ENCODE data around the gene NPHP1. TPM values are rescaled to one million over a fixed set of nuclear protein-coding genes. Genes with fewer than 3 reads are reported as not detected.
"Not testable (repeated sequence)": the region's sequence is repeated elsewhere in the genome, so short reads cannot be mapped to it uniquely, and the experiment has no call there.

Gene NPHP1
- total RNA-seq, 2 experiments from 2014 or later: 2.2 to 2.8 TPM

DNA sequence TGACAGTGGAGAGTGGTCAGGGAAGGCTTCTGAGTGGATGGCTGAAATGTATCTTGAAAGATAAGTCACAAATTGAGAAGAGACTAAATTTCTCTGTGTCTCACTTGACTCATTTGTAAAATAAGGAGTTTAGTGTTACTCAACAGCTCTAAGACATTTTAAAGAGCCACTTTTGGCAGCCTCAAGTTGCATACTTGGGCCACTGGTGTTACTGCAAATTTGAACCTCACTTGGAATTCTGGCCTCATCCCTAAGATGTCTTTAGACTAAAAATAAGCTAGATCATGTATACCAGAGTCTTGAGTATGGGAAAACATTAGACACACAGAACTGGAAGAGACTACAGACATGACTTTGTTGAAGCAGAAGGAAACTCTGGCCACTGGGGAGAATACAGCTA, 12.0 kb upstream of the NPHP1 start:
- CTCF ChIA-PET: interaction anchor here (0.8 kb wide), 1 partner anchor 59 kb away, joined by 3 read pairs; no protein-coding TSS in a partner anchor
- Mint-ChIP-seq H3K36me3 (ENCODE audit: low read depth) (peaks cover 3% of the 10 kb centered on the region), H3K27me3 (peaks cover 37% of the 10 kb centered on the region), H3K4me3 (no peak overlapping the region), H3K9me3 (ENCODE audit: low read depth) (peaks cover 3% of the 10 kb centered on the region), H3K4me1 (peaks cover 2% of the 10 kb centered on the region), H3K27ac (no peak overlapping the region)
- intact Hi-C loops (cut with DNase I, micrococcal nuclease): no loop called here
- DNase-seq: no peak
- POLR2A ChIA-PET: no interaction called here
- no peak for ATAC-seq

DNA sequence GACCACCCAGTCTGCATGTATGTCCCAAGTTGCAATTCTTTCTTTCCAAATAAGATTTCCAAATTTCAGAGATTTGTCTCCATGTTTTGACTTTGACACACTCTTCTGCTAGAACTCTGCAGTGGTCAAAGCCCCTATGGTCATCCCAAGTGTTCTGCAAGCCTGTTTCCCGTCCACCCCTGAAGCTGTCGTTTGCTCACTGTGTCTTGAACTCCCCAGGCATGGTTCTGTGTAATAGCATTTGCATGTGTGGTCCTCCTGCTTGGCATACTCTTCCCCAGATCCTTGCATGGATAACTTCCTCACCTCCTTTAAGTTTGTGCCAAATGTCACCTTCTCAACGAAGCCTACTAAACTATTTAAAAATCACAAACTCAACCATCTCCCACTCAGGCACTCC, 11.4 kb upstream of the NPHP1 start:
- H3K4me1 Mint-ChIP-seq: peaks cover 5% of the 10 kb centered on the region
- H3K36me3 Mint-ChIP-seq (ENCODE audit: low read depth): peaks cover 5% of the 10 kb centered on the region
- ChIA-PET CTCF (no interaction called here), POLR2A (no interaction called here)
- intact Hi-C loops (cut with DNase I, micrococcal nuclease): no loop called here
- no peak overlapping the region for H3K27ac Mint-ChIP-seq
- H3K9me3 Mint-ChIP-seq (ENCODE audit: low read depth): peaks cover 3% of the 10 kb centered on the region
- H3K27me3 Mint-ChIP-seq: peaks cover 35% of the 10 kb centered on the region
- H3K4me3 Mint-ChIP-seq: no peak overlapping the region
- no peak for DNase-seq
- no peak for ATAC-seq

DNA sequence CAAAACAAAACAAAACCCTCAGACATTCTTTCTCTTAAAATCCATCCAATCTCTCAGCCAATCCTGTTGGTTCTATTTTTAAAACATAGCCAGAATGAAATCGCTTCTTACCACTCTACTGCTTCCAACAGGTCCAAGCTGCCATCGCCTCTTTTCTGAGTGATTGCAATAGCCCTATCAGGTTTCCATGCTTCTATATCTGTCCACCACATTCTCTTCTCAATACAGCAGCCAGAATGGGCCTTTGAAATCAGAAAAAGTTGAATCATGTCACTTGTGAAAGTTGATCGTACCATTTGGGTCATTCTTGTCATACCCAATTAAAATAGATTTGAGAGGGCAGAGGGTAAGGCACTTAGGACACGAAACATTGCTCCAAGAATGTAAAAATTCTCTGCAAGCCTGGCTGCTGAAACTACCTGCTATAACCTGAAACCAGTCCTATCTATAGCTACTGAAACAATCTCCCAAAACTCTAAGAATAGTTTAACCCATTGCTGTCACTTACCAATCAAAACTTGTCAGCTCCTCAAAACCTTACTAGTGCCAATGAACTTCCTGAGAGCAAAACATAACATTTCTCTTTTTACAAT, 10.8 kb upstream of the NPHP1 start:
- Mint-ChIP-seq H3K36me3 (ENCODE audit: low read depth) (peaks cover 5% of the 10 kb centered on the region), H3K4me1 (peaks cover 5% of the 10 kb centered on the region), H3K27me3 (peaks cover 33% of the 10 kb centered on the region), H3K9me3 (ENCODE audit: low read depth) (peaks cover 3% of the 10 kb centered on the region), H3K27ac (no peak overlapping the region), H3K4me3 (no peak overlapping the region)
- intact Hi-C loops (cut with DNase I, micrococcal nuclease): no loop called here
- no peak for ATAC-seq
- DNase-seq: no peak
- ChIA-PET POLR2A (no interaction called here), CTCF (no interaction called here)

DNA sequence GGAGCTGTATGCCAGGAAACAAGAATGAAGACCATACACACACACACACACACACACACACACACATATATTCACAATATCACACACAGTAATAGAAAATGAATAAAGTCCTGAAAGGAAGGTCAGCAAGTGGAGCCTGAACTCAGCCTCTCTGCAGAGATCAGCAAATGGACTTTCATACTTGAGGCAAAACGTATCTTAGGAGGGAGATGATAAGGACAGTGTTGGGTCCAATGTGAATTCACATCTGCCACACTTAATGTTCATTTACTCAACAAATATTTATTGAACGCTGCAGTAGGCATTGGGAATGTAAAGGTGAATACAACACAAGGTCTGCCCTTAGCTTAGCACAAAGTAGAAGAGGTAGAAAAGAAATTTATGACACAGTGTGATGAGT, 10.3 kb upstream of the NPHP1 start:
- Mint-ChIP-seq H3K27me3 (peaks cover 33% of the 10 kb centered on the region), H3K4me3 (no peak overlapping the region), H3K9me3 (ENCODE audit: low read depth) (peaks cover 3% of the 10 kb centered on the region), H3K27ac (no peak overlapping the region), H3K36me3 (ENCODE audit: low read depth) (peaks cover 8% of the 10 kb centered on the region), H3K4me1 (peaks cover 7% of the 10 kb centered on the region)
- intact Hi-C loops (cut with DNase I, micrococcal nuclease): no loop called here
- no peak for ATAC-seq
- ChIA-PET POLR2A (no interaction called here), CTCF (no interaction called here)
- no peak for DNase-seq

DNA sequence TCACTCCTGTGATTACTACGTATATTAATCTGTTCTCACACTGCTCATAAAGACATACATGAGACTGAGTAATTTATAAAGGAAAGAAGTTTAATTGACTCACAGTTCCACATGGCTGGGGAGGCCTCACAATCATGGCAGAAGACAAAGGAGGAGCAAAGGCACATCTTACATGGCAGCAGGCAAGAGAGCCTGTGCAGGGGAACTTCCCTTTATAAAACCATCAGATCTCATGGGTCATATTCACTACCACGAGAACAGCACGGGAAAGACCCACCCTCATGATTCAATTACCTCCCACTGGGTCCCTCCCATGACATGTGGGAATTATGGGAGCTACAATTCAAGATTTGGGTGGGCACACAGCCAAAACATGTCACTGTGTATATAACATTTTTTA, 8.7 kb upstream of the NPHP1 start:
- H3K36me3 Mint-ChIP-seq (ENCODE audit: low read depth): peaks cover 20% of the 10 kb centered on the region
- DNase-seq; intact Hi-C loops (cut with DNase I, micrococcal nuclease); POLR2A ChIA-PET; ATAC-seq; H3K4me3 Mint-ChIP-seq; H3K9me3 Mint-ChIP-seq (ENCODE audit: low read depth); CTCF ChIA-PET; H3K27ac Mint-ChIP-seq: not testable (repeated sequence)
- peaks cover 16% of the 10 kb centered on the region for H3K4me1 Mint-ChIP-seq
- H3K27me3 Mint-ChIP-seq: peaks cover 19% of the 10 kb centered on the region

DNA sequence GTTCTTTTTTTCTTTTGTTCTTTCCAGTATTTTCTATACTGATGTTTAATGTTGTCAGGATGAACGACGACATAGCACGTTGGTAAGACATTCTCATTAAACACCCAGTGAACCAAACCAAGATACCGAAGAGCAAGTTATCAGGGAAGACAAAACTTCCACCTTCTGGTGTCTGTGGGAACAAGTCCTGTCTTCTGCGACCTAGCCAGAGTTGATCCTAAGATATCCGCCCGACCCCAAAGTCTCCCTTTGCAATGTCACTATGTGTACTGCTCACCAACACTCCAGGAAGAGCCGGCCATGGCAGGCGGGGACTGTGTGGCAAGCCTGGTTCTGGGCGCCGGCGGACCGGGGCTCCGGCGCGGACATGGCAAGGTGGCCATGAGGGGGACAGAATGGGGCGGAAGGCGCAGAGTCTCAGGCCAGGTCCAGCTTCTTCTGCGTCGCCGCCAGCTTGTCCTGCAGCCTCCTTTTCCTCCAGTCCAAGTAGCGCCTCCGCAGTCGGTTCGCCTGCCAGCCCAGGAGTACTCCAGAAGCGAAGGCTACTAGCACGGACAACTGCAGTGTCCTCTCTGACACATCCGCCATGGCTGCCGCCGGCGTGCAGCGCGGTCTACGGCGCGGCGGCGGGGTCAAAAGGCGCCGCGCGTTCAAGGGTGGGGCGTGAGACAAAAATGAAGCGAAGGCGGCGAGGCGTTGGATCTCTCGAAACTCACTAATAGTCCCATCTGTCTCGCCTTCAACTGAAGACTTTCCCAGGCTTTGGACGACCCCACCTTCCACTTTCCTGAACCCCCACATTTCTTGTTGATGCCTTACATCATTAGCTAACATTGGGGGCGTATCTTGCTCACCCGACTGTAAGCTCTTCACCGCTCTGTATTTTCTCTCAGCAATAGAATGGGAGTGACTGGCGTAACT, 7.4 kb upstream of the NPHP1 start, which contains the start of gene MTLN:
MTLN (minus strand) TSS at position 610 of the 921 bp plus-strand sequence; CDS start at position 588, 22 bp downstream.
- H3K4me3 Mint-ChIP-seq: peak within 1 kb of the TSS; percentile 96
- peaks cover 3% of the 10 kb centered on the region for H3K9me3 Mint-ChIP-seq (ENCODE audit: low read depth)
- ATAC-seq (peak; percentile 93), DNase-seq (peak; percentile 85)
- H3K4me1 Mint-ChIP-seq: peaks cover 16% of the 10 kb centered on the region
- H3K27me3 Mint-ChIP-seq: peaks cover 12% of the 10 kb centered on the region
- peaks cover 20% of the 10 kb centered on the region for H3K36me3 Mint-ChIP-seq (ENCODE audit: low read depth)
- intact Hi-C loops (cut with DNase I, micrococcal nuclease): loop anchor here in 1 of 2 experiments (1.0 kb wide), 1 partner anchor 8 kb away; no protein-coding TSS in a partner anchor
- ChIA-PET POLR2A (no interaction called here), CTCF (interaction anchor here (0.6 kb wide), 1 partner anchor 57 kb away, joined by 3 read pairs; no protein-coding TSS in a partner anchor)
- peak within 1 kb of the TSS; percentile 95 for H3K27ac Mint-ChIP-seq

DNA sequence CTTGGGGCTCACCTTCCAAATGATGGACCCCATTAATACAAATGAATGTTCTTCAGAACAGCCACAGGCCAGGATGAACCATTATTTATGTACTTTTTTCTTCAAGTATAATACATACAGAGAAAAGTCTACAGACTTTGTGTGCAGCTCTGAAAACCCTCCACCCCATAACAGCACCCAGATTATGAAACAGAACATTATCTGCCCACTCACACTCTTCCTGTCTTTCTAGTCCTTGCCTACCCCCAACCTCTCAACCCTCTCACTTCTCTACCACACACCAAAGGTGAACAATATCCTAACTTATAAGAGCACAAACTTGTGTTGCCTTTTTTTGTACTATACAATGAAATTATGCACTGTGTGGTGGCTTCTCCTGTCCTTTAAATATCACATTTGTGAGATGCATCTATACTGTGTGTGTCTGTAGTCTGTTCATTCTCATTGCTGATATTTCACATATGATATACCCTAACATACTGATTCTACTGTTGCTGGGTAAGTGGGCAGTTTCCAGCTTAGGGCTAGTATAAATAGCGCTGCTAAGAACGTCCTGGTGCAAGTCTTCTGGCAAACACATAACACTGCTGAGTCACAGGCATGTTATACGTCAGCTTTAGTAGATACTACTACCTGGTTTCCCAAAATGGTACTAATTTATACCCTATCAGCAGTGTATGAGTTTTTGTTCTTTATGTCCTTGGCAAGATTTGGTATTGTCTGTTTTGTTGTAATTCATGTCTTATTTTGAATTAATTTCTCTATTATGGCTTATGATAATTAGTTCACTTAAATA, 1.0 kb upstream of the NPHP1 start:
- ATAC-seq (peak; percentile 52), DNase-seq (no peak)
- ChIA-PET CTCF (no interaction called here), POLR2A (no interaction called here)
- Mint-ChIP-seq H3K36me3 (ENCODE audit: low read depth) (peaks cover 21% of the 10 kb centered on the region), H3K27me3 (no peaks in the 10 kb centered on the region), H3K4me3 (peak overlapping the region; percentile 79), H3K4me1 (peaks cover 31% of the 10 kb centered on the region), H3K9me3 (ENCODE audit: low read depth) (no peaks in the 10 kb centered on the region), H3K27ac (peak overlapping the region; percentile 40)
- intact Hi-C loops (cut with DNase I, micrococcal nuclease): loop anchor here in 1 of 2 experiments (2.0 to 10.0 kb wide), 3 partner anchors 49 to 594 kb away; partner anchors contain the start of genes BUB1, SEPTIN10 and SOWAHC

DNA sequence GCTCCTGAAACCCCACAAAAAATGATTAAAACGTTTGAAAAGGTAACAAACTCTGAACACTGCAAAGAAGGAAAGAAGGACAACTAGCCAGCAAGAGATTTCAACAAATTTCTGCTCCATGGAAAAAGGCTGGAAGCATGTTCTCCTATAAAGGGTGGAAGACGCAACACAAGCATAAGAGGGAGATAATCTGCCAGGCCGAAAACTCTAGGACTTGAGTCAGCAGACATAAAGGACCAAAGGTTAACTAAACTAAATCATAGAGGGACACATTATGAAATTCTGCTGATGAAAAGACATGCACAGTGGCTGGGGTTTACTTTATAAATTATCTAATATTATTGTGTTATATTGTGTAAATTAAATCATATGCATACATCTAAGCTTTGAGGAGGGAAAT, 6.8 kb downstream of the NPHP1 start:
- Mint-ChIP-seq H3K27ac (no peak overlapping the region), H3K9me3 (ENCODE audit: low read depth) (no peaks in the 10 kb centered on the region), H3K27me3 (peaks cover 3% of the 10 kb centered on the region), H3K36me3 (ENCODE audit: low read depth) (no peaks in the 10 kb centered on the region), H3K4me3 (no peak overlapping the region), H3K4me1 (no peaks in the 10 kb centered on the region)
- ATAC-seq (no peak), DNase-seq (no peak)
- ChIA-PET POLR2A (no interaction called here), CTCF (no interaction called here)
- intact Hi-C loops (cut with DNase I, micrococcal nuclease): no loop called here

DNA sequence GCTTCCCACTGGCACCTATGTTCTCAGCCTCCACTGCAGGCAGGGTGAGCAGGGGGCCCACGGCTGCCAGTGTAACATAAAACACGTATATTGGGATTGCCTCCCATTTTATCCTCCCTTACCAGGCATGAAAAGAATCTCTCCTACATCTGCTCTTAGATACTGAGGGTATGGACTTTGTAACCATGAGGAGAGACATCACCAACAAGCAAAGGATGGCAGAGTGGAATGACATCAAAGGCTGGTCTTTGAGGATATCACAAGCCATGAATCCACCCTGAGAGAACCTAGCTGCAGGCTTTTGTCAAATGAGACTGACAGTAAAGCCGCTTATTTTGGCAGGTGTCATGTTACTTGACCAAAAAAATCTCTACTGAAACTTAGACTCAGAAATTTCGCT, 7.4 kb downstream of the NPHP1 start:
- CTCF ChIA-PET: no interaction called here
- ATAC-seq (no peak), DNase-seq (no peak)
- Mint-ChIP-seq H3K27ac (no peak overlapping the region), H3K36me3 (ENCODE audit: low read depth) (no peaks in the 10 kb centered on the region), H3K9me3 (ENCODE audit: low read depth) (no peaks in the 10 kb centered on the region), H3K4me3 (no peak overlapping the region), H3K4me1 (no peaks in the 10 kb centered on the region), H3K27me3 (peaks cover 3% of the 10 kb centered on the region)
- POLR2A ChIA-PET: no interaction called here
- intact Hi-C loops (cut with DNase I, micrococcal nuclease): no loop called here

DNA sequence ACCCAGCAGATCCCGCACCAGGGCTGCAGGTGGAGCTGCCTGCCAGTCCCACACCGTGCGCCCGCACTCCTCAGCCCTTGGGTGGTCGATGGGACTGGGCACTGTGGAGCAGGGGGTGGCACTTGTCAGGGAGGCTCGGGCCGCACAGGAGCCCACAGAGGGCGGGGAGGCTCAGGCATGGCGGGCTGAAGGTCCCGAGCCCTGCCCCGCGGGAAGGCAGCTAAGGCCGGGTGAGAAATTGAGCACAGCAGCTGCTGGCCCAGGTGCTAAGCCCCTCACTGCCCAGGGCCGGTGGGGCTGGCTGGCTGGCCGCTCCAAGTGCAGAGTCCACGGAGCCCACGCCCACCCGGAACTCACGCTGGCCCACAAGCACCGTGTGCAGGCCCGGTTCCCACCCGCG, 14.6 kb downstream of the NPHP1 start:
- H3K4me3 Mint-ChIP-seq; H3K4me1 Mint-ChIP-seq; H3K36me3 Mint-ChIP-seq (ENCODE audit: low read depth); ATAC-seq; H3K27me3 Mint-ChIP-seq; DNase-seq; CTCF ChIA-PET; intact Hi-C loops (cut with DNase I, micrococcal nuclease); POLR2A ChIA-PET; H3K27ac Mint-ChIP-seq; H3K9me3 Mint-ChIP-seq (ENCODE audit: low read depth): not testable (repeated sequence)

DNA sequence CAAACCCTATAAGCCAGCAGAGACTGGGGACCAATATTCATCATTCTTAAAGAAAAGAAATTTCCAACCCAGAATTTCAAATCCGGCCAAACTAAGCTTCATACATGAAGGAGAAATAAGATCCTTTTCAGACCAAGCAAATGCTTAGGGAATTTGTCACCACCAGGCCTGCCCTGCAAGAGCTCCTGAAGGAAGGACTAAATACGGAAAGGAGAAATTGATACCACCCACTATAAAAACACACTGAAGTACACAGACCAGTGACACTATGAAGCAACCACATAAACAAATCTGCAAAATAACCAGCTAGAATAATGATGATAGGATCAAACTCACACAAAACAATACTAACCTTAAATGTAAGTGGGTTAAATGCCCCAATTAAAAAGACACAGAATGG, 22.4 kb downstream of the NPHP1 start:
- H3K36me3 Mint-ChIP-seq (ENCODE audit: low read depth): no peaks in the 10 kb centered on the region
- peaks cover 10% of the 10 kb centered on the region for H3K27me3 Mint-ChIP-seq
- CTCF ChIA-PET: interaction anchor here (0.6 kb wide), 2 partner anchors 80 to 458 kb away, joined by 4 to 6 read pairs; no protein-coding TSS in a partner anchor

More for the DNA sequence above, 22.4 kb downstream of the NPHP1 start:
- intact Hi-C loops (cut with DNase I, micrococcal nuclease): no loop called here
- Mint-ChIP-seq H3K27ac (no peak overlapping the region), H3K4me1 (no peaks in the 10 kb centered on the region), H3K9me3 (ENCODE audit: low read depth) (peaks cover 11% of the 10 kb centered on the region), H3K4me3 (no peak overlapping the region)
- no peak for ATAC-seq
- no peak for DNase-seq
- POLR2A ChIA-PET: no interaction called here
